GM19397 (cell line): Measurements from ENCODE around the gene CYP27C1.

Experiments
- ATAC-seq: cut with Tn5 transposase; IDR thresholded peaks from one replicate; pipeline ENCODE4 v1.9.1; 2021; ENCODE audit warnings: mild to moderate bottlenecking, moderate library complexity; ENCODE audit not compliant: unreplicated experiment

The CYP27C1 gene

GRCh38 chr2:127195140-127196074, 24.7 kb downstream of the CYP27C1 start:
- no peak for ATAC-seq

- no peak for ATAC-seq
Measured at GRCh38 chr2:127194447-127194846, 25.7 kb downstream of the CYP27C1 start.

GRCh38 chr2:127193967-127194280, 26.2 kb downstream of the CYP27C1 start:
- no peak for ATAC-seq

- ATAC-seq: no peak
Measured at GRCh38 chr2:127193164-127193966, 26.7 kb downstream of the CYP27C1 start.

GRCh38 chr2:127191331-127192219, 28.5 kb downstream of the CYP27C1 start:
- no peak for ATAC-seq

- ATAC-seq: no peak
Measured at GRCh38 chr2:127188797-127189196, 31.3 kb downstream of the CYP27C1 start.

GRCh38 chr2:127187831-127188230, 32.3 kb downstream of the CYP27C1 start:
- no peak for ATAC-seq

- ATAC-seq: no peak
Measured at GRCh38 chr2:127187081-127187775, 32.9 kb downstream of the CYP27C1 start.

- no peak for ATAC-seq
Measured at GRCh38 chr2:127185705-127186104, 34.4 kb downstream of the CYP27C1 start.

GRCh38 chr2:127185093-127185492, 35.0 kb downstream of the CYP27C1 start:
- ATAC-seq: no peak

- ATAC-seq: no peak
Measured at GRCh38 chr2:127183771-127184170, 36.3 kb downstream of the CYP27C1 start.

- ATAC-seq: no peak
Measured at GRCh38 chr2:127182626-127183458, 37.3 kb downstream of the CYP27C1 start.

- ATAC-seq: no peak
Measured at GRCh38 chr2:127181851-127182250, 38.2 kb downstream of the CYP27C1 start.

- ATAC-seq: no peak
Measured at GRCh38 chr2:127179766-127180165, 40.3 kb downstream of the CYP27C1 start.

GRCh38 chr2:127177617-127178263, 42.4 kb downstream of the CYP27C1 start:
- ATAC-seq: no peak

- no peak for ATAC-seq
Measured at GRCh38 chr2:127176371-127177311, 43.5 kb downstream of the CYP27C1 start.

GRCh38 chr2:127175751-127176354, 44.2 kb downstream of the CYP27C1 start:
- no peak for ATAC-seq
